ENCODE measurements around the gene BID.

BID gene

GRCh38 chr22:17726006-17726927 is 48.0 kb downstream of the BID start:
- H3K4me1 ChIP-seq (ENCODE audit: control insufficient read depth, insufficient read depth, low read length): peaks cover 6% of the 10 kb centered on the region
- H3K4me3 ChIP-seq (ENCODE audit: low read length): no peak overlapping the region
- peak; percentile 77 for DNase-seq (ENCODE audit: low read depth)
- peaks cover 59% of the 10 kb centered on the region for H3K36me3 ChIP-seq (ENCODE audit: control insufficient read depth, insufficient read depth, low read length, severe bottlenecking)
- no peak overlapping the region for H3K9ac ChIP-seq (ENCODE audit: low read length)
- H3K27me3 ChIP-seq (replicated peaks; ENCODE audit: control insufficient read depth, insufficient read depth, low read length): no peaks in the 10 kb centered on the region
- no peaks in the 10 kb centered on the region for H3K9me3 ChIP-seq (ENCODE audit: control insufficient read depth, low read length)

- no peak for DNase-seq (ENCODE audit: low read depth)
- Histone ChIP-seq H3K27me3 (replicated peaks; ENCODE audit: control insufficient read depth, insufficient read depth, low read length) (no peaks in the 10 kb centered on the region), H3K4me1 (ENCODE audit: control insufficient read depth, insufficient read depth, low read length) (peaks cover 6% of the 10 kb centered on the region), H3K9me3 (ENCODE audit: control insufficient read depth, low read length) (no peaks in the 10 kb centered on the region), H3K36me3 (ENCODE audit: control insufficient read depth, insufficient read depth, low read length, severe bottlenecking) (peaks cover 55% of the 10 kb centered on the region), H3K9ac (ENCODE audit: low read length) (no peak overlapping the region), H3K4me3 (ENCODE audit: low read length) (no peak overlapping the region)
These were observed 48.8 kb downstream of the BID start for GRCh38 chr22:17725500-17725796.

GRCh38 chr22:17724678-17725499 is 49.4 kb downstream of the BID start:
- Histone ChIP-seq H3K27me3 (replicated peaks; ENCODE audit: control insufficient read depth, insufficient read depth, low read length) (no peaks in the 10 kb centered on the region), H3K4me1 (ENCODE audit: control insufficient read depth, insufficient read depth, low read length) (peaks cover 6% of the 10 kb centered on the region), H3K36me3 (ENCODE audit: control insufficient read depth, insufficient read depth, low read length, severe bottlenecking) (peaks cover 49% of the 10 kb centered on the region), H3K9ac (ENCODE audit: low read length) (no peak overlapping the region), H3K4me3 (ENCODE audit: low read length) (no peak overlapping the region), H3K9me3 (ENCODE audit: control insufficient read depth, low read length) (no peaks in the 10 kb centered on the region)
- DNase-seq (ENCODE audit: low read depth): no peak

- H3K4me1 ChIP-seq (ENCODE audit: control insufficient read depth, insufficient read depth, low read length): peaks cover 6% of the 10 kb centered on the region
- no peak for DNase-seq (ENCODE audit: low read depth)
These were observed 50.0 kb downstream of the BID start for GRCh38 chr22:17724241-17724640.

GRCh38 chr22:17719911-17720310 is 54.4 kb downstream of the BID start:
- Histone ChIP-seq H3K27me3 (replicated peaks; ENCODE audit: control insufficient read depth, insufficient read depth, low read length) (no peaks in the 10 kb centered on the region), H3K36me3 (ENCODE audit: control insufficient read depth, insufficient read depth, low read length, severe bottlenecking) (peaks cover 16% of the 10 kb centered on the region), H3K9me3 (ENCODE audit: control insufficient read depth, low read length) (no peaks in the 10 kb centered on the region), H3K4me1 (ENCODE audit: control insufficient read depth, insufficient read depth, low read length) (peaks cover 28% of the 10 kb centered on the region), H3K9ac (ENCODE audit: low read length) (no peak overlapping the region), H3K4me3 (ENCODE audit: low read length) (no peak overlapping the region)
- no peak for DNase-seq (ENCODE audit: low read depth)

More at GRCh38 chr22:17724241-17724640, 50.0 kb downstream of the BID start:
- H3K9ac ChIP-seq (ENCODE audit: low read length): no peak overlapping the region
- H3K27me3 ChIP-seq (replicated peaks; ENCODE audit: control insufficient read depth, insufficient read depth, low read length): no peaks in the 10 kb centered on the region
- H3K4me3 ChIP-seq (ENCODE audit: low read length): no peak overlapping the region
- peaks cover 43% of the 10 kb centered on the region for H3K36me3 ChIP-seq (ENCODE audit: control insufficient read depth, insufficient read depth, low read length, severe bottlenecking)
- no peaks in the 10 kb centered on the region for H3K9me3 ChIP-seq (ENCODE audit: control insufficient read depth, low read length)

GRCh38 chr22:17717708-17718107 is 56.6 kb downstream of the BID start:
- peak; percentile 76 for DNase-seq (ENCODE audit: low read depth)
- no peaks in the 10 kb centered on the region for H3K9me3 ChIP-seq (ENCODE audit: control insufficient read depth, low read length)

GRCh38 chr22:17716529-17716928 is 57.7 kb downstream of the BID start:
- DNase-seq (ENCODE audit: low read depth): no peak
- Histone ChIP-seq H3K4me1 (ENCODE audit: control insufficient read depth, insufficient read depth, low read length) (peaks cover 37% of the 10 kb centered on the region), H3K27me3 (replicated peaks; ENCODE audit: control insufficient read depth, insufficient read depth, low read length) (no peaks in the 10 kb centered on the region), H3K36me3 (ENCODE audit: control insufficient read depth, insufficient read depth, low read length, severe bottlenecking) (peaks cover 13% of the 10 kb centered on the region), H3K9ac (ENCODE audit: low read length) (peak overlapping the region; percentile 14), H3K4me3 (ENCODE audit: low read length) (no peak overlapping the region), H3K9me3 (ENCODE audit: control insufficient read depth, low read length) (no peaks in the 10 kb centered on the region)

More at GRCh38 chr22:17717708-17718107, 56.6 kb downstream of the BID start:
- no peak overlapping the region for H3K9ac ChIP-seq (ENCODE audit: low read length)
- peak overlapping the region; percentile 35 for H3K4me3 ChIP-seq (ENCODE audit: low read length)
- H3K27me3 ChIP-seq (replicated peaks; ENCODE audit: control insufficient read depth, insufficient read depth, low read length): no peaks in the 10 kb centered on the region
- peaks cover 21% of the 10 kb centered on the region for H3K36me3 ChIP-seq (ENCODE audit: control insufficient read depth, insufficient read depth, low read length, severe bottlenecking)
- H3K4me1 ChIP-seq (ENCODE audit: control insufficient read depth, insufficient read depth, low read length): peaks cover 25% of the 10 kb centered on the region

GRCh38 chr22:17712441-17712840 is 61.8 kb downstream of the BID start:
- Histone ChIP-seq H3K36me3 (ENCODE audit: control insufficient read depth, insufficient read depth, low read length, severe bottlenecking) (peaks cover 13% of the 10 kb centered on the region), H3K9me3 (ENCODE audit: control insufficient read depth, low read length) (no peaks in the 10 kb centered on the region), H3K27me3 (replicated peaks; ENCODE audit: control insufficient read depth, insufficient read depth, low read length) (no peaks in the 10 kb centered on the region), H3K4me1 (ENCODE audit: control insufficient read depth, insufficient read depth, low read length) (peaks cover 55% of the 10 kb centered on the region), H3K9ac (ENCODE audit: low read length) (peak overlapping the region; percentile 37), H3K4me3 (ENCODE audit: low read length) (peak overlapping the region; percentile 49)
- peak; percentile 45 for DNase-seq (ENCODE audit: low read depth)

GRCh38 chr22:17710023-17710422 is 64.2 kb downstream of the BID start:
- H3K27me3 ChIP-seq (replicated peaks; ENCODE audit: control insufficient read depth, insufficient read depth, low read length): no peaks in the 10 kb centered on the region
- peaks cover 55% of the 10 kb centered on the region for H3K4me1 ChIP-seq (ENCODE audit: control insufficient read depth, insufficient read depth, low read length)
- no peak for DNase-seq (ENCODE audit: low read depth)
- H3K9me3 ChIP-seq (ENCODE audit: control insufficient read depth, low read length): no peaks in the 10 kb centered on the region
- H3K4me3 ChIP-seq (ENCODE audit: low read length): peak overlapping the region; percentile 41
- no peak overlapping the region for H3K9ac ChIP-seq (ENCODE audit: low read length)
- H3K36me3 ChIP-seq (ENCODE audit: control insufficient read depth, insufficient read depth, low read length, severe bottlenecking): peaks cover 12% of the 10 kb centered on the region

GRCh38 chr22:17707526-17707925 is 66.7 kb downstream of the BID start:
- H3K9me3 ChIP-seq (ENCODE audit: control insufficient read depth, low read length): no peaks in the 10 kb centered on the region
- peak overlapping the region; percentile 86 for H3K4me3 ChIP-seq (ENCODE audit: low read length)
- DNase-seq (ENCODE audit: low read depth): peak; percentile 72
- H3K36me3 ChIP-seq (ENCODE audit: control insufficient read depth, insufficient read depth, low read length, severe bottlenecking): peaks cover 13% of the 10 kb centered on the region
- H3K4me1 ChIP-seq (ENCODE audit: control insufficient read depth, insufficient read depth, low read length): peaks cover 56% of the 10 kb centered on the region
- H3K9ac ChIP-seq (ENCODE audit: low read length): peak overlapping the region; percentile 93
- H3K27me3 ChIP-seq (replicated peaks; ENCODE audit: control insufficient read depth, insufficient read depth, low read length): no peaks in the 10 kb centered on the region

GRCh38 chr22:17706947-17707346 is 67.3 kb downstream of the BID start:
- Histone ChIP-seq H3K9me3 (ENCODE audit: control insufficient read depth, low read length) (no peaks in the 10 kb centered on the region), H3K36me3 (ENCODE audit: control insufficient read depth, insufficient read depth, low read length, severe bottlenecking) (peaks cover 19% of the 10 kb centered on the region), H3K27me3 (replicated peaks; ENCODE audit: control insufficient read depth, insufficient read depth, low read length) (no peaks in the 10 kb centered on the region), H3K4me3 (ENCODE audit: low read length) (peak overlapping the region; percentile 86), H3K9ac (ENCODE audit: low read length) (peak overlapping the region; percentile 93), H3K4me1 (ENCODE audit: control insufficient read depth, insufficient read depth, low read length) (peaks cover 50% of the 10 kb centered on the region)
- no peak for DNase-seq (ENCODE audit: low read depth)

All from adipocyte (in vitro differentiated cells).